GM19452 (cell line): ENCODE results near the gene IL20.

ENCODE experiments used
- ATAC-seq: cut with Tn5 transposase; IDR thresholded peaks from one replicate; pipeline ENCODE4 v1.9.1; 2021; ENCODE audit not compliant: unreplicated experiment

IL20 gene

GRCh38 chr1:206873603-206874188, 8.3 kb downstream of the IL20 start:
- ATAC-seq, result no peak

DNA sequence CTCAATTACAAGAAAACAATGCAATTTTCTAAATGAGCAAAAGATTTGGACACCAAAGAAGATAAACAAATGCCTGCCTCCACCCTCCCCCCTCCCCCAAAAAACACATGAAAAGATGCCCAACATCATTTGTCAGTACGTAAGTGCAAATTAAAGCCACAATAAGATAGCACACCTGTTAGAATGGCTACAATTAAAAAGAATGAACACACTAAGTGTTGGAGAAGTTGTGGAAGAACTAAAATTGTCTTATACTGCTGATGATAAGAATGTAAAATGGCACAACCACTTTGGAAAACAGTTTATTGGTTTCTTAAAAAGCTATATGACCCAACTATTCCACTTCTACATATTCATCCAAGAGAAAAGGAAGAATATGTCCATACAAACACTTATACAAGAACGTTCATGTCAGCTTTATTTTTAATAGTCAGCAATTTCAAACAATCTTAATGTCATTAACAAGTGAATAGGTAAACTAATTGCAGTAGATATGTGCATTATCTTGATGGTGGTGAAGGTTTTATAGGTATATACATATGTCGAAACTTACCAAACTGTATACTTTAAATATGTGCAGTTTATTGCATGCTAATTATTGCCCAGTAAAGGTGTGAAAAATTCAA, 10.4 kb downstream of the IL20 start:
- ATAC-seq, result no peak

DNA sequence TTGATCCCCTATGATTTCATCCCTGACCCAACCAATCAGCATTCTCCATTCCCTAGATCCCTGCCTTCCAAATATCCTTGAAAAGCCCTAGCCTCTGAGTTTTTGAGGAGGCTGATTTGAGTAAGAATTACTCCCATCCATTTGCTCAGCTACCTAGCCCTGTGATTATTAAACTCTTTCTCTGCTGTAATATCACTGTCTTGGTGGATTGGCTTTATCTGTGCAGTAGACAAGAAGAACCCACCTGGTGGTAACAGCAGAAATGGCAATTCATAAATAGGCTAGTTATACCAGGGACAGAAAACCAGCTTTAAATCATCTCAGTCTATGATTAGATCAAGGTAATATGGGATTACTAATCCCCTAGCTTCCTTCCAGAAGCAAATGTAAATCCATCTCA, 13.0 kb downstream of the IL20 start:
- no peak for ATAC-seq

DNA sequence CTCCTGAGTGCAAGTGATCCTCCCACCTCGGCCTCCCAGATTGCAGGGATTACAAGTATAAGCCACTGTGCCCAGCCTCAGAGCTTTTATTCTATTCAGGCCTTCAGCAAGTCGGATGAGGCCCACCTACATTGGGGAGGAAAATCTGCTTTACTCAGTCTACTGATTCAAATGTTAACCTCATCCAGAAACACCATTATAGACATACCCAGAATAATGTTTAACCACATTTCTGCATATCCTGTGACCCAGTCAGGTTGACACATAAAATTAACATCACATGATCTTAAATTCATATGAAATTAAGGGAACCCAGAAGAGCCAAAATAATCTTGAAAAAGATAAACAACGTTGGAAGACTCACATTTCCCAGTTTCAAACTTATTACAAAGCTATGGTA, 14.9 kb downstream of the IL20 start:
- no peak for ATAC-seq

GRCh38 chr1:206882555-206882954, 17.1 kb downstream of the IL20 start:
- ATAC-seq, result no peak

- ATAC-seq, result no peak
Measured at GRCh38 chr1:206883160-206883559, 17.7 kb downstream of the IL20 start.

DNA sequence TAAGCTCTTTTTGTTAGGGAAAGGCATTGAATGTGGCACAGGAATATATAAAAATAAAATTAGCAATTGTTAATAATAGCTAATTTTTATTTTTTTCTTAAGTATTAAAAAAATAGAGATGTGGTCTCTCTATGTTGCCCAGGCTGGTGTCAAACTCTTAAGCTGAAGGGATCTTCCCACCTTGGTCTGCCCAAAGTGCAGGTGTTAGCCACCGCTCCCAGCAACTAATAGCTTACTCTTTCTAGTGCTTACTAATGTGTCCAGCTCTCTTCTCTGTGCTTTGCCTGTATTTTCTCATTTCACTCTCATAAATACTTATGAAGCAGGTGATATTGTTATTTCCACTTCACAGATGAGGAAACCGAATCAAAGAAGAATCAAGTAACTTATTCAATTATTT, 18.5 kb downstream of the IL20 start:
- no peak for ATAC-seq

DNA sequence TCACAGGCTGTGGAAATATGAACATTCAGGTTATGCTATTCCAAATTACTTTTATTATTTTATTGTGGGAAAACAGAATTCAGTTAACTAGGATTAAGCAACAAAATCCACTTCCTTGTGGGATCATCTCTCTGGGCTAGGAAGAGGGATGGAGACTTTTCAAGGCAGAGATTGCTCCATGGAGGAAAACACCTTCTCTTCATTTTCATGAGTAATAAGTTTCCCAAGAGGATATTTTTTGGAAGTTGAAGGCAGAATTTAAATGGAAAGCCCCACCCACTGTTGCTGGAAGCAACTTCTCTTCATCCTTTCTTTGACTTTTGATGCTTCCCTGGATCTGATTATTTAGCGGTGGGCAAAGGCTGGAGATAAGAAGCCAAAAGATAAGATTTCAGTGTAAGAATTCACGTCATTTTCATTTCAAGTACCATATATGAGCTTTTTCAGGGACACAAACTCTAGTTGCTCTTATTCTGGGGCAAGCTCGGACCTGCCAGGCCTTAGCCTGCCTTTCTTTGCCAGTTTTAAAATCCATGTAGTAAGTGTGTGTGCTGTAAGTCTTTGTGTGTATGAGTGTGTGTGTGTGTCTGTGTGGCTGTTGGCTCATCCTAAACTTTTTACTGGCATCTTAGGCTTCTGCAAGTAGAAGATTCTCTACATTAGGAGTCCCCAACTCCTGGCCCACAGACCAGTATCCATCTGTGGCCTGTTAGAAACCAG, 20.1 kb downstream of the IL20 start:
- ATAC-seq, result no peak

DNA sequence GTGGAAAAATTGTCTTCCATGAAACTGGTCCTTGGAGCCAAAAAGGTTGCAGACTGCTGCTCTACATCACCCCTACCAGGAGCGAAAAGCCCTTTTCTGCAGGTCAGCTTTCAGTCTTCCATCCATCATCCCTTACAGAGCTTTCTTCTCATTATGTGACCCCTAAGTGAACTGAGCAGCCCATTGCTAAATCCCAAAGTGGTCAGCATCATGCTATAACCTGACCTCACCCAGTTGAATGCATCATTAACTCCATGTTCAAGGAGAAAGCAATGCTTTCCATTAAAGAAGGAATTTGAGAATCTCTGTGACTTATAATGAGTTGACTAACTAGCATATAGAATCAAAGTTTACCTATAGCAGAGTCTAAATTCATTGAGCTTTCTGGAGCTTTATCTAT, 21.4 kb downstream of the IL20 start:
- no peak for ATAC-seq

- no peak for ATAC-seq
Measured at GRCh38 chr1:206887701-206888100, 22.3 kb downstream of the IL20 start.

- no peak for ATAC-seq
Measured at GRCh38 chr1:206890125-206891060, 25.0 kb downstream of the IL20 start.

GRCh38 chr1:206891412-206891811, 26.0 kb downstream of the IL20 start:
- no peak for ATAC-seq

DNA sequence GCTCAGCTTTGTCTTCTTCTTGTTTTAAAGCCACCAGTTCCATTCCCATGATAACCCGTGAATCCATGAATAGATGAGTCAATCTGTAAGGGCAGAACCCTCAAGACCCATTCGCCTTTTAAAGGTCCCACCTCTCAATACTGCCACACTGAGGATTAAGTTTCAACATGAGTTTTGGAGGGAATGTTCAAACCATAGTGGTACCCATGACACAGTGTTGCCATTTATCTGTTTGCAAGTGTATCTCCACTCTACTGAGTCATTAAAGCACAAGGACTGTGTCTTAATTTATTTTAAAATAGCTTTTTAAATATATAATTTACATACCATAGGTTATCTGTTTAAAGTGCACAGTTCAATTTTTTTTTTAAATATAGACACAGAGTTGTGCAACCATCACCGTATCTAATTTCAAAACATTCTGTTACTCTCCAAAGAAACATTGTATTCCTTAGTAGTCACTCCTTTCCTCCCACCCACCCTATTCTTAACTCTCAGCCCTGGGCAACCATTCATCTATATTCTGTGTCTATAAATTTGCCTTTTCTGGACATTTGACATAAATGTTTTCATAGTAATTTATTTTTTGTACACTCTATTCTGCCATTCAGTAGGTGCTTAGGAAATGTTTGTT, 27.0 kb downstream of the IL20 start:
- no peak for ATAC-seq

GRCh38 chr1:206893380-206893779, 28.0 kb downstream of the IL20 start:
- no peak for ATAC-seq

DNA sequence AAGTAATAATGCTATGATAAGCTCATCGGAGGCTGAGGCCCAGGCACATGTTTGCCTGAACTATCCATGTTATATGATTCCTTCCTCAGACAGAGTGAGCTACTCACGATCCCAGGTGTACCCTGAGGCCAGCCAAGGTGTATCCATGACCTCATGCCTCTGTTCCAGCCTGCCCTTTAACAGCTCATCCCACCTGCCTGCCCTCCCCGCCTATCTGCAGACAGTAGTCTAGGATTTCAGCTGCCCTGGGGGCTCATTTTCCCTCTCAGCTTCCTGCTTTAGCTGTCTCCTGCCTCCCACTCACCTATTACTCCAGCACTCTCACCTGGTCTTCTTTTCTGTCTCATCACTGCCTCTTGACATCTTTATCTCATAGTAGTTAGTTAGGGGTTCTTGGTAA, 29.9 kb downstream of the IL20 start:
- ATAC-seq, result no peak

DNA sequence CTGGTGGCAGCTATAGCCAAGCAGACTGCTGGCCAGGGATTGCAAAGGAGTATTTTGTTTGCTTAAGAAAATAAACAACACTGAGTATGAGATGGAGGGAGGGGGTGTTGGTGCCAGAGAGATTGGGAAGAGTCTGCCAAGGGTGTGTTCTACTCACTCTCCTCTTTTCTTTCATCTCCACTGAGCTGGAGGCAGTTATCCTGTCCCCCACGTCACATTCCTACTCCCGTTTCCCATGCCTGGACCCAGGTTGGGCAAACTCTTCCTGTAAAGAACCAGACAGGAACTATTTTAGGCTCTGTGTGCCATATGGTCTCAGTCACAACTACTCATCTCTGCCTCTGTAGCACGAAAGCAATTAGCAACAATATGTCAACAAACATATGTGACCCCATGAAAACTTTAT, 30.4 kb downstream of the IL20 start:
- no peak for ATAC-seq

DNA sequence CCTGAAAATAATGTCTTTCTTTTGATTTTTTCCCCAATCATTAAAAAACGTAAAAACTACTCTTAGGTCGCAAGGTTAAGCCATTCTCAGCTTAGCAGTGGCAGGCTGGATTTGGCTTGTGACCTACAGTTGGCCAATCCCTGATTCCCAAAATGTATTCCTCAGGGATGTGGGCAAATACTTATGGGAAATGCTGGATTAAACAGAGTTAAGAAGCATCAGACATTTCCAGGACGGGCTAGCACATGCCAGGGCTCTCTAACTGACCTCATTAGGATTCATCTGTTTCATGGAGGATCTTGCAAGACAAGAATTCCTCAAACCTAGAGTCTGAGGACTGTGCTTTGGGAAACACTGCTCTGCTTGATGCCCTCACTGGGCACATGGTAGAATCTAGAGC, 30.8 kb downstream of the IL20 start:
- ATAC-seq, result no peak

DNA sequence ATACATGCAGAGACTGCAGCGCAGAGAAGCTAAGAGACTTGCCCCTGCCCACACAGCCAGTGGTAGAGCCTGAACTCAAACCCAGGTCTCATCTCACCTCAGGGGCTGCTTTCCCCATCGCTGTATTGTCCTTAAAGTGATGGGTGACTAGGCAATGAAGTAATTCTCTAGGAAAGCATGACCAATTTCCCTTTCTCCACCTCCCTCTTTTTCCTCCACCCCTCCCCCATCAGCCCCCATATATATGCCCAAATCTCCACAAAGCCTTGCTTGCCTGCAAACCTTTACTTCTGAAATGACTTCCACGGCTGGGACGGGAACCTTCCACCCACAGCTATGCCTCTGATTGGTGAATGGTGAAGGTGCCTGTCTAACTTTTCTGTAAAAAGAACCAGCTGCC, 31.8 kb downstream of the IL20 start, which contains the start of gene IL24:
IL24 (plus strand) TSS at position 269 of the 400 bp plus-strand sequence. CDS start 390 bp downstream, outside the sequence.
- ATAC-seq, result no peak

GRCh38 chr1:206898089-206898914, 32.9 kb downstream of the IL20 start:
- no peak for ATAC-seq

DNA sequence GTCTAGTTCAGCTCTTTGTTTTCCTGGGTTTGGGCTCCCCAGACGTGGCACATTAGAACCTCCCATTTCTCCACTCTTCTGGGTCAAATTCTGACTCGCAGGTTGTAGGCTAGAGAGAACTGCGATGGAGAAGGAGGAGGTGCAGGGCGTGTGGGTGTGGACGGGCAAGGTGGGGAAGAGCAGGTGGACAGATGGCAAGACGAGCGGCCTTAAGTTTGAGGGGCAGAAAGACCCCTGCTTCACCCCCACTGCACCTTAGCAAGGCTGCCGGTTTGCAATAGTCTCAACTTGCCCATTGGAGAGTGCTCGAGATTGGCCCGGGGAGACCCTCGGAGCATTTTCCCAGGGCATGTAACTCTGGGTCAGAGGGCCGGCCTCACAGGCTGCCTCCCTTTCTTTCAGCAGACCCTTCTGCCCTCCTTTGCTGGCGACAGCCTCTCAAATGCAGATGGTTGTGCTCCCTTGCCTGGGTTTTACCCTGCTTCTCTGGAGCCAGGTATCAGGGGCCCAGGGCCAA, 33.5 kb downstream of the IL20 start:
- no peak for ATAC-seq
